Stimulated activated CD8-positive, alpha-beta memory T cell treated with anti-CD3 and anti-CD28 coated beads, Interleukin-15, amount 100 ng/mL, for 4 hours (primary cell): ENCODE results near the gene NHEJ1.

Source experiments
- DNase-seq, 2 donors: peaks; one replicate each; pipeline ENCODE4 v3.0.0-alpha.2; 2020; ENCODE audit warnings: low read depth in 2 of 2

NHEJ1 gene

DNA sequence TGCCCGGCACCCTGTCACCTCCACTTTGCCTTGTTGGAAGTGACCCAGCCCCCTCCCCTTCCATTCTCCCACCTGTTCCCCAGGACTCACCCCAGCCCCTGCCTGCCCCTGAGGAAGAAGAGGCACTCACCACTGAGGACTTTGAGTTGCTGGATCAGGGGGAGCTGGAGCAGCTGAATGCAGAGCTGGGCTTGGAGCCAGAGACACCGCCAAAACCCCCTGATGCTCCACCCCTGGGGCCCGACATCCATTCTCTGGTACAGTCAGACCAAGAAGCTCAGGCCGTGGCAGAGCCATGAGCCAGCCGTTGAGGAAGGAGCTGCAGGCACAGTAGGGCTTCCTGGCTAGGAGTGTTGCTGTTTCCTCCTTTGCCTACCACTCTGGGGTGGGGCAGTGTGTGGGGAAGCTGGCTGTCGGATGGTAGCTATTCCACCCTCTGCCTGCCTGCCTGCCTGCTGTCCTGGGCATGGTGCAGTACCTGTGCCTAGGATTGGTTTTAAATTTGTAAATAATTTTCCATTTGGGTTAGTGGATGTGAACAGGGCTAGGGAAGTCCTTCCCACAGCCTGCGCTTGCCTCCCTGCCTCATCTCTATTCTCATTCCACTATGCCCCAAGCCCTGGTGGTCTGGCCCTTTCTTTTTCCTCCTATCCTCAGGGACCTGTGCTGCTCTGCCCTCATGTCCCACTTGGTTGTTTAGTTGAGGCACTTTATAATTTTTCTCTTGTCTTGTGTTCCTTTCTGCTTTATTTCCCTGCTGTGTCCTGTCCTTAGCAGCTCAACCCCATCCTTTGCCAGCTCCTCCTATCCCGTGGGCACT, 21.9 kb upstream of the NHEJ1 start:
- DNase-seq: no peak

GRCh38 chr2:219181531-219181930, 20.9 kb upstream of the NHEJ1 start:
- no peak for DNase-seq

- no peak for DNase-seq
Measured at GRCh38 chr2:219180961-219181360, 20.3 kb upstream of the NHEJ1 start.

- no peak for DNase-seq
Measured at GRCh38 chr2:219179601-219180465, 19.2 kb upstream of the NHEJ1 start.

DNA sequence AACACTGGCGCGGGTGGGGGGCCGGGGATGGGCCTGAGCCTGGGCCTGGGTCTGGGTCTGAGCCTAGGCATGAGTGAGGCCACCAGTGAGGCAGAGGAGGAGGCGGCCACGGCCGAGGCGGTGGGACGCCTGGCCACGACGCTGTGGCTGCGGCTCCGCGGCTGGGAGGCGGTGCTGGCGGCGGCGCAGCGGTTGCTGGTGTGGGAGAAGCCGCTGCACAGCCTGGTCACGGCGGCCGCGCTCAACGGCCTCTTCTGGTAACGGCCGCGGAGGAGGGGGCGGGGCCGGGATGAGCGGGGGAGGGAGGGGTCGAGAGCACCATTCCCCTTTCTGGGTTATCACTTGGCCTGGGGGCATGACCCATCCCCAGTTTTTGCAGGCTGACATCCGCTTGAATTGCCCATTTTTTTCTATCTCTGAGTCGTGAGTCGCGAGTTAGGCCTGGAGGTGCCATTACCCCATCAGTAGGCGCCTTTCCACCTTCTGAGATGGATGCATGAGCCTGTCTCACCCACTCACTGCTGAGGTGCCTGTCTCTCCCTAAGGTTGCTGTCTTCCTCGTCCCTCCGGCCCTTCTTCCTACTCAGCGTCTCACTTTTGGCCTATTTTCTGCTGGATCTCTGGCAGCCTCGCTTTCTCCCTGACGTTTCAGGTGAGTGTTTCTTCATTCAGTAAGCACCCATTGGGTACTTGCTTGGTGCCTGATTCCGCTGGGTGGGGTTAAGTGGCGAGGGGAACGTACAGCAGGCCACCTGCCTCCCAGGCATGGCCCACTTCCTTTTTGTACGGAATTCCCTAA, 18.0 kb upstream of the NHEJ1 start:
- no peak for DNase-seq

GRCh38 chr2:219177552-219178376, 17.1 kb upstream of the NHEJ1 start, which contains the start of gene RETREG2:
Gene RETREG2, plus strand, starts transcription at chr2:219178275. Its CDS starts 78 bp downstream, at chr2:219178353.
- DNase-seq: peak; percentile 54 to 72

DNA sequence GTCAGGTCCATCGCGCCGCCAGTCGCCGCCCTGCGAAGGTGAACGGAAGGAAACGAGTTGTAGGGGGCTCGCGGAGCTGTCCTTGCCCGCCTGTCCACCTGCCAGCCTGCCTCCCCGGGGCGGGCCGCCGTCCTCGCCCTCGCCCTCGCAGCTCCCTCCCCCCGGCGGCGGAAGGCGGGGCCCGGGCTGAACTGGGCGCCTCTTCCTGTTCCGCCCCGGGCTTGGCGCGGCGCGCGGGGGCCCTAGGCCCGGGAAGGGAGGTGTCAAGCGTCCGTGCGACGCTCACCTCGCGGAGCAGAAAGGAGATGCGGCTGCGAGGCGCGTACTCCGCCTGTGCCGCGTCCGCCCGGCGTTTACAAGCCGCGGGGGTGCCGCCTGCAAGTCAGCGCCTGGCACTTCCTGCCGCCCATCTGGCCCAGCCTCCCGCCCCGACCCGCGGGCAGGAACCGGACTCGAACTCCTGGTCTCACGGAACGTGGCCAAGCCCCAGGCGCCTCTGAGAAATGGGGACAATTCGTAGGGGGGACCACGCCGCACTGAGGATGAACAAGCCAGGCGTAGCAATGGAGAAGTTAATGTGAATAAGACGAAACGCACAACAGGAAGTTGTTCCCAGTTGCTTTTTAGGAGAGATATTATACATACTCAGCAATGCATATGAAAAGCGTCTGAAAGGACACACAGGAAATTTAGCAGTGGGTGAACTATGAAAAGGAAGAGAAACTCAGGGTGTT, 16.4 kb upstream of the NHEJ1 start, which contains the start of gene CNPPD1:
Gene CNPPD1, minus strand, starts transcription at position 108 of the 734 bp plus-strand sequence. Its CDS starts 97 bp downstream, at position 11.
- DNase-seq: peak; percentile 70 to 77

DNA sequence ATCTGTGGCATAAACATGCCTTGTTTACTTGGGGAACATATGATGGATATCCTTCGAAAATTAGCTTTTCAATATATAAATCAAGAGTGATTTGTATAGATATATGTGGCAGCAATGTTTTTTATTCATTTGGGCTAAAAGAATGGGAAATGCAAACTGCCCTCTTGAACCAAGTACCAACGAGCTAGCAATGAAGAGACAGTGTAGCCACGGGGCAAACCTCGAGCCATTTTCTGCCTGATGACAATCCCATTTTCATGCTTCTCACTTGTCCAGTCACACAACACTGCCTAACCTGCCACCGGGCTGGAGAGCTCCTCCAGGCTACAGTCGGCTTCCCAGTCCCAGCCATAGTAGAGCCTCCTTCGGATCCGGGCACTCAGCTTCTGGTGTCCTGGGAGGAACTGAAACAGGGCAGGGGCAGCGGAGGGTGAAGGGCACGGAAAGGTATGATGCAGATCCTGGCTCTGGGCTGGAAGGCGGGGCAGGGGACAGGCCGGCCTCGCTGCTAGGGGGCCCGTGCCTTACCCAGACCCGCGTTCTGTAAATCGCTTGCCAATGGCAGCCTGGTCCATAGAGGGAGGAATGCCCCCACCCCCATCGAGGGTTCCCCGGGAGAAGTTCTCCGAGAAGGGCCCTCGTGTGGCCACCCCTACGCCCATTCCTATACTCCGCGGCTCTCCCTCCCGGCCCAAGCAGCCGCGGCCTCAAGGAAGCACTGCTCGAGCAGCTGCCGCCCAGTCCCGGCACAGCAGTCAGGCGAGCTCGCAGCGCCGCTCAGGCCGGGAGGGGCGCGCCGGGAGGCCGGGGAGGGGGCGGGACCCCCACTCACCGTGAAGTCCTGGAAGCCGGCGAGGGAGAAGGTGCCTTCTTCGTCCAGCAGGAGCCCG, 15.6 kb upstream of the NHEJ1 start:
- DNase-seq: no peak

DNA sequence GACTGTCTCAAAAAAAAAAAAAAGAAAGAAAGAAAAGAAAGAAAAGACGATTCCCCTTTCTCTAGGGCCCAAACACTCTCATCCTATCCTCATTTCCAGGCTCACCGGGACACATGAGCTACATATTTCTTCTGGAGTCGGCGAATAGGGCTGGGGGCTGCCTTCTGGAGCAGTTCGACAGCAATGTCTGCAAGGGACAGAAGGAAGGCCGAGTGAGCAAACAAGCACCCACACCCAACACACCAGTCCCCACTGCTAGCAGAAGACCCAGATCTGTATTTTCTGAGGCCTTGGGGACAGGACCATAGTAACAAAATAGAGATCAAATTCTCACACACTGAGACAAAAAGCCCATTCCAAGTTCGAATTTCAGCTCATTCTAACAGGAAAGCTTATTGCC, 14.9 kb upstream of the NHEJ1 start:
- no peak for DNase-seq

DNA sequence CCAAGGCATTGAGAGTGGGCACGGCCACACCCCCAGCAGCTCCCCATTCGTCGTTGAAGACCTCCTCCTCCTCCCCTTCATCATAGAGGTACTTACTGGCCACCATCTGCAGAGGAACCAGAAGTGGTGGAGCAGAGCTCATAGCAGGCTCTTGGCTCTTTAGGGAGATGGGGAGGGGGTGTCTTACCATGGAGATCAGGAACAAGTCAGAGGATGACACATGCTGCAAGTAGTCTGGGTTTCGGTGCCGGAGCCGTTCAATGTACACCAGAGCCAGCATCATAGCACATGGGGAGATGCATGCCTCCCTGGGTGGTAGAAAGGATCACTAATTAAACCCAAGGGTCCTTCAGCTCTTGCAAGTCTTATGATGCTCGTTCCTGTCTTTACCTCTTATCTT, 14.2 kb upstream of the NHEJ1 start:
- no peak for DNase-seq

DNA sequence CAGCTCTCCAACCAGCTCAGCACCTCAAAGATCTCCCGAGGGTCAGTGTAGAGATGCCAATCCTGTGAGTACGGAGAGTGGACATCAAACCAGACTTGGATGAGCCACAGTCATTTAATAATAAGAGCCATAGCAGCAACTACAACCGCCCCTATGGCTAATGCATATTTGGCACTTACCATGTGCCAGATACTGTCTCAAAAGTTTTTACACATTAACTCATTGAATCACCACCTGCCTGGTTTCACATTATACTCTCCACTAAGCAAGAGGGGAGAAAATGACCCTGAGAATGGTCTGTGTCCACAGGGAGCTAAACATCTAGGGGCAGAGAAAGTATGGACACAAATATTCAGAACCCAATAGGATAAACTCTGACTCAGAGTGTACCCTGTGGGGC, 13.5 kb upstream of the NHEJ1 start:
- no peak for DNase-seq

- DNase-seq: no peak
Measured at GRCh38 chr2:219173176-219173575, 12.6 kb upstream of the NHEJ1 start.

DNA sequence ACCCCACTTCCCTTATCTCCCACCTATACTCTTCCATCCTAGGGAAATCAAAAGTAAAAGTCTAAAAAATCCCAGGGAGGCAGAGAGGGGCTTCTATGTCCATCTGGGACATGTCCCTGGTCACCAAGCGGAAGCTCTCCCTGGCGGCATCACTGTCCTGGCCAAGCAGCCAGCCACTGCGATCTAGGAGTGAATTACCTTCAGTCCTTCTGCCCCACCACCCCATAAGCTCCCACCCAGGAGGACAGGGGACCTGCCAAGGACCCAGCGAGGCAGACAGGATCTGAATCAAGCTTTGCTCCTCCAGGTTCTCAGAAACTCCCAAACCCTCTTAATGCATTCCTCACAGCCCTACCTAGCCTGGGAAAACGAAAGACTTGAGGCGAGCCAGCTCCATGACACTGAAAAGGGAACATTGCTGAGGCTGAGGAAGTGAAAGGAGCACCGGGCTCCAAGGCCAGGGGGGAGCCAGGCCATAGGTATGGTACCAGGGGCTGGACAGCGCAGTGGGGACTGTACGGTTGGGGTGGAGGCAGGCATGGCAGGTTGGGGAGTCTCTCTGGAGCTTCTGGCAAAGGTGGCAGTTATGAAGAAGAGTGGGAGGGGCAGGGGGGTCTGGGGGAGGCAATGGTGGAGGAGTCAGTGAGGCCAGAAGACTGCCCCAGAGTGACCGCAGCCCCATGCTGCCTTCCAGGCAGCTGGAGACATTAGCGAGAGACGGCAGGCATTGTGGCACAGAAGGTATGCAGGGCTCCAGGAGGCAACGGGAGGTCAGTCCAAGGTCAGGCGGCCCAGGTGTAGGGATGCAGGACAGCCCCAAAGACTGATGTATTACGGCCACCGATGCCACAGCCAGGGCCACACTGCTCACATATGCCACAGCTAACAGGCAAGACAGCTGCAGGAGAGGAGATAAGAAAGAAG, 11.9 kb upstream of the NHEJ1 start:
- DNase-seq: no peak

- no peak for DNase-seq
Measured at GRCh38 chr2:219171231-219171651, 10.6 kb upstream of the NHEJ1 start.

- no peak for DNase-seq
Measured at GRCh38 chr2:219169930-219170654, 9.5 kb upstream of the NHEJ1 start, which contains the start of gene SLC23A3. Gene SLC23A3, minus strand, starts transcription at chr2:219170029. Its CDS starts 45 bp downstream, at chr2:219169984.

GRCh38 chr2:219168932-219169331, 8.3 kb upstream of the NHEJ1 start:
- no peak for DNase-seq

DNA sequence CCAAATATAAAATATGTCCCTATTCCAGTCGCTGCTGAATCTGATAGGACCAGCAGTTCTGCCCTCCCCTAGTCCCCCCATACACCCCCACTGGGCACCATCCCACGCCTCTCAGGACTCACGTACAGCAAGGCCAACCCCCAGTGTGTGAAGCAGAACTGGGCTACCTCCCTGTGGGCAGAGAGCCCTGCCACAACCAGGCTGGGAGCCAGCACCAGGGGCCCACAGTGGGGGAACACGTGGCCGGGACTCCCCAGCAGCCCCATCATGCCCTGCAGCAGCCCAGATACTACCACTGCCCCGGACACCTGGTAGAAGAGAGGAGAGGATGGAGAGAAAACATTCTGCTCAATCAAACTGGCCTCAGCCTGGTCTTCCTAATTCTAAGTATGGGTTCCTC, 7.9 kb upstream of the NHEJ1 start:
- DNase-seq: no peak
